NCI-H2107 (cell line): ENCODE results near the gene ACBD3.

Experiments used
- DNase-seq: peaks from one replicate; lab custom pipeline; 2025; lab: John Stamatoyannopoulos, UW

ACBD3 gene

GRCh38 chr1:226111098-226111882 is 75.3 kb downstream of the ACBD3 start:
- no peak for DNase-seq

GRCh38 chr1:226110249-226111097 is 76.1 kb downstream of the ACBD3 start:
- no peak for DNase-seq

GRCh38 chr1:226109829-226110248 is 76.7 kb downstream of the ACBD3 start:
- DNase-seq, result peak; percentile 79

DNA sequence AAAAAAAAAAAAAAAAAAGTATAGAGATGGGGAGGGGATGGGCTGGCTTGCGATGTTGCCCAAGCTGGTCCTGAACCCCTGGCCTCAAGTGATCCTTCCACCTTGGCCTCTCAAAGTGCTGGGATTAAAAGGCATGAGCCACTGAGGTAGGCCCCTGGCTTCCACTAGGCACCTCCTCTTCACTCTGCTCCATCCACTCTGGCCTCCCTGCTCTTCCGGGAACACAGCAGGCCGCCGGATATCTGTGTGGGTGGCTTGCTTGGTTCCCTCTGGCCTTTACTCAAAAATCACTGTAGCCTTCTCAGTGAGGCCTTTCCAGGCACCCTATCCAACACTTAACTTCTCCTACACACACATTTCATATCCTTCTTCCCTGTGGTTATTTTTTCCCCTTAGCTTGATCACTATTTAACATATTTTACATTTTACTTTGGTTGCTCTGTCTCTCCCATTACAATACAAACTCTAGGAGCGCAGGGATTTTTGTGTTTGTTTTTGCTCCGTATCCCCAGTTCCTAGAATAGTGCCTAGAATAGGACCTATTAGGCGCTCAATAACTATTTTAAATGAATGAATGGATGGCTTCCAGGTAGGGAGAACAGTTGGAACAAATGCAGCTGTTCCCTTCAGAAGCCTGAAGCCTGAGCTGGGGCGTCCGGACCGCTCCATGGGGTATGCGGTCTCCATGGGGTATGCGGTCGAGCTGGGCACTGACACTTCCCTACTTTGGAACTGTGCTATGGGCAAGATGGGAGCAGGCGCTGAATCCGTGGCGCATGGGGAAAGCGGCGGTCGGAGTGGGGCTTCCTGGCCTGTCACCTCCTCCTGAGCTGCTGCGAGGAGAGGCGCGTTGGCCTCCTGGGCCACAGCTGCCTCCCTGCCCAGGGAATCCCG is 77.4 kb downstream of the ACBD3 start:
- no peak for DNase-seq

GRCh38 chr1:226107471-226108460 is 78.8 kb downstream of the ACBD3 start:
- DNase-seq, result no peak

- DNase-seq, result no peak
These were observed 81.8 kb downstream of the ACBD3 start for GRCh38 chr1:226104671-226105121.

DNA sequence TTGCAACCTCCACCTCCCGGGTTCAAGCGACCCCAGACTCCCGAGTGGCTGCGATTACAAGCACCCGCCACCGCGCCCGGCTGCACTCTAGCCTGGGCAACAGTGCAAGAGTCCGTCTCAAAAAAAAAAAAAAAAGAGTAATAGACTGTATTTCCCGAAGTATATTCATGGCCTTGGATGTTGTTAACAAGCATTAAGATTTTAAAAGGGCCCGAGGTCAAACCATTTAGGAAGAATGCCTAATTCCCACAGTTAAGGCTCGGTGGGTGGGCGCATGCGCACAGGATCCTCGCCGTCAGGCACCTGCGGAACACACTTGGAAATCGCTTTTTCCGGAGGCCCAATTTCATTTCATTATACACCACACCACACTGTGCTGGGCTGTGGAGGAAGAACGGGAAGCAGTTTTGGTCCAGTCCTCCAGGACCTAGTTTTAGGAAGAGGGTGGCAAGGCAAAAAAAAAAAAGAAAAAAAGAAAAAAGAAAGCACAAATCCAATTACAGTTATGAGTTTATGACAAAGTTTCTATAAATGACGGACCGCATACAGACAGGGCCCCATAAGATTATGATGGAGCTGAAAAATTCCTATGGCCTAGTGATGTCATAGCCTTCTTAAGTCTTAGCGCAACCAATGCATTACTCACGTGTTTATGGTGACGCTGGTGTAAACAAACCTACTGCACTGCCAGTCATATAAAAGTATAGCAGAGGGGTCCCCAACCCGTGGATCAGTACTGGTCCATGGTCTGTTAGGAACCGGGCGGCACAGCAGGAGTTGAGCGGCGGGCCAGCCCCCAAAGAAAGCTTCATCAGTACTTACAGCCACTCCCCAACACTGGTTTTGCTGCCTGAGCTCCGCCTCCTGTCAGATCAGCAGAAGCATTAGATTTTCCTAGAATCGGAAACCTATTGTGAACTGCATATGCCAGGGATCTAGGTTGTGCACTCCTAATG is 85.8 kb downstream of the ACBD3 start:
- DNase-seq, result no peak

- DNase-seq, result no peak
These were observed 87.4 kb downstream of the ACBD3 start for GRCh38 chr1:226098870-226099835.

DNA sequence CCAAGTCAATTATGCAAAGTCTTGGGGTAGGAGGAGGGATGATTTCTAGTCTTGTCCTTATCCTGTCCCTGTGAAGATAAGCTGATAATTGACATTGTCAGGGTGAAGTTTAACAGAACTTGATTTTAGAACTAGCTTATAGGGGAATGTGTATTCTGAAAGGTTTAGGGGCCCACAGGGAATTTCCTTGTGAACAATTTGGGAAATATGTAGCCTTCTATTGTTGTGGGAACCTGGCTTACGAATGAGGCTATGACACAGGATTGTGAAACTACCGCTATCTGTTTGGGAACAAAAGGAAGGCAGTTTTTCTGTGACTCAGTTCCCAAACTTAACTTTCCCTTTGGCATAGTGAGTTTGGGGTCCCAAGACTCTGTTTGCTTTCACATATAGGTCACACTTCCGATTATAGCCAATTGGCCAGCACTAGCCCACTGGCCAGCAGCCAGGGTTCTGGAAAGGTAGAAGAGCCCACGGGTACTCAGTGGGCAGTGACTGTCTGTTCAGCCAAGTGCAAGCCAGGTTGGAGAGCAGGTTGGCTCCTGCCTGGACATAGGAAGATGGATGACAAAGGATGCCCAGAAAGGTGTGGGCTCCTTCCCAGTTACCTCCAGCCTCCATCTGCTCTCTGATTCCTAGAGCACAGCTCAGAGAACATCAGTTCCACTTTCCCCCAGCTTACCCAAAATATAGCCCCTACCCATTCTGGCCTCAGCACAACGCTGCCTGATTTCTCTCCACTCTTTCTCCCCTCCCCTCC is 88.5 kb downstream of the ACBD3 start:
- no peak for DNase-seq

DNA sequence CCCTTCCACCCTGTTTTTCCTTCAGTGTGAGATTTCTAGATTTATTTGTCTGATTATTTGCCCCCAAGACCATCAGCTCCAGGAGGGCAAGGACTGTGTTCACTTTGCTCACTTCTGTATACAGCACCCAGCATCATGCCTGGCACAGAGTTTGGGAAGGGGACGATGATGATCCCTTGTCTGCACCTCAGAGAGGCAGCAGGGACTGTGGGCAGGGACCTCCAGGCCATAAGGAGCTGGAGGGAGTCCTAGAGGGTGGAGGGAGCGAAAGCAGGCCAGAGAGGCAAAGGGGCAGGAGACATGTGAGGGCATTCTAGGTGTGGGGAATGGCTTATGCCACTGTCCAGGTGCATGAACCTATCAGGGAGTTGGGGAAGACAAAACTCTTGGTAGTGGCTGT is 91.3 kb downstream of the ACBD3 start:
- no peak for DNase-seq
